Hypothalamus (tissue), 51 donors: ENCODE measurements around the gene SPTBN5.

Experiments used
- DNase-seq, 51 donors: peaks; one replicate each; lab custom pipeline; 2025; lab: John Stamatoyannopoulos, UW

Gene SPTBN5

DNA sequence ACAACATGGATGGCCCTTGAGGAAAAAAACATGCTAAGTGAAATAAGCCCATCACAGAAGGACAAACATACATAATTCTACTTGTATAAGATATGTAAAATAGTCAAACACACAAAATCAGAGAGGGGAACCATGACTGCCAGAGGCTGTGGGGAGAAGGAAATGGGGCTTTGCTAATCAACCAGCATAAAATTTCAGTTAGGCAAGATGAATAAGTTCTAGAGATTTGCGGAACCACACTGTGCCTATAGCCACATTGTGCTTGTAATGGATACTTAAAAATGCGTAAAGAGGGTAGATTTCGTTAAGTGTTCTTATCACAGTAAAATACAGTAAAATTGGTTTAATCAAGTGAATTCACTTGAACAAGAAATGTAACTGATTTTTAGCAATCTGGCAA, 33.7 kb upstream of the SPTBN5 start:
- DNase-seq, result no peak

DNA sequence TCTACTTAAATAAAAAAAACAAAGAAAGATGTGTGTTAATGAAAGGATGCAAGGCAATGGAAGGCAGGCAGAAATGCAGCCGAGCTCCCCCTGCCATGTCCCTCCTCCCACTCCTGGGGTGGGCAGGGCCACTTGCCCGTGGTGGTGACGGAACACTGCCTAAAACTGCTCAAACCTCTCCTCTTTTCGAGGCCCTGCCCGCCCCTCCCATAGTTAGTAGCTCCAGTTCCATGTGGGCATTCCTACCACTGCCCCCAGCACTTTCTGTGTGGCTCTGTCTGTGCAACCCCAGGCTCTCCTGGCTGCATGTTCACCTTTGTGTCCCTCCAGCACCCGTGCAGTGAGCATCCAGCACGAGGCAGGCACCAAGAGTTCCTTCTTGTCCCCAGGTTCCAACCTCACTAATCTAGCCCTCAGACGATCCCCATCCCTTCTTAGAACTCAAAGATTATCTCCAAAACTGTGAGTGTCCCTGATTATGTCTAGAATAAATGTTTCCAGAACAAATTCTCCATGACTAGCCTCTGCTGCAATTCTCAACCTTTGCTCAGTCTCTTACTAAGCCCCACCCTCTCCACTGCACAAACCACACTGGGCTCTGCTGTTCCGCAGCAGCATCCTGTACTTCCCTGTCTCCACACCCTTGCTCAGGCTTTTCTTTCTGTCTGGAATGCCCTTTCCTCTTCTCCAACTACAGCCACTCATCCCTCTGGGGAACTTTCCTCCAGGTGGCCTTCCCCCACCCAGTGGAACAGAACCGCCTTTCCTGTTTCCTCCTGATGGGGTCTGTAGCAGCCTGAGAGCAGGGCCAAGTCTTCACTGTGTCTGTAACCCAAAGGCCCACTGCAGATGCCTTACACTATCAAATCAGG, 32.6 kb upstream of the SPTBN5 start:
- no peak for DNase-seq

DNA sequence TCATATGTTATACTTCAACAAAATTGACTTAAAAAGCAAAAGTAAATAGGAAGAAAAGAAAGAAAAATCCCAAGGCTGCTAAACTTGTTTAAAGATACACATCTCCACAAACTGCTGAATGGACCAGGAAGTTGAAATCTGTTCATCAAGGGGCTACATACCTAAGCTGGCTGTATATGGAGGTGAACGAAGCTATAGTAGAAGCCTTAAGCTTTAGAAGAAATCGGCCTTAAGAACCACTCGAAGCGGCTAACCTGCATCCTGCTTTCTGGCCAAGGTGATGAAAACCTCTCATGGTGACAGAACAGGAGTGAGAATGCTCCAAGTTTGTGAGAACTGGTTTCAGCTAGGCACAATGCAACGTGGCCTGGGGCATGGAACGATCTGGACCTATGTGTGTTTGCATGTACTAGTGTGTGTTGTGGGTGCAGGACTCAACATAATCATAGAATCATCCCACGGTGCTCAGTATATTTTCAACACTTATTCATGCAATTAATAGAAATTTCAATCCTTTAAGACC, 31.3 kb upstream of the SPTBN5 start:
- no peak for DNase-seq

DNA sequence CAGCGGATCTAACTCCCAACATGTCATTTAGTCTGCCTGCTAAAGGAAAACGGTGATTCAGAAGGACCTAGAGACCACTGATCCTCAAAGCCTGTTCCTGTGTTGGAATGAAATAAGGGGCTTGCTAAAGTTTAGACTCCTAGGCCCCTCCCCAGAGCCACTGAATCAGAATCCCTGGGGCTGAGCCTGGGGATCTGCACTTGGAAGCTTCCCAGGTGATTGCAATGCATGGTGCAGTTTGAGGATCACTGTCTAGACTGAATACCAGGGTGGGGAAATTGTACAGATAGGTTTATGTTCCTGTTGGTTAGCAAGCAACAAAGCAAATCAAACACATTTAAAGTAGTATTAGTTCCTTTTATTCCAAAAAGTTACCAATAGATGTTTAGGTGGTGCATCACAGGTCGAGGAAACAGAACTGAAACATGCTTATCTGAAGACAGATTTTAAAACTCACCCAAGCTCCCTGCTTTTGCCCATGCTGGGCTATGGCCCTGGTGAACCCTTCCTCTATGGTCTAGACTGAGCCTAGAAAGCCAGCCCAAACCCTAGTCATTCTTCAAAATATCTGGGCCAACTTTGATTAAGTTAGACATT, 29.6 kb upstream of the SPTBN5 start:
- DNase-seq, result no peak

DNA sequence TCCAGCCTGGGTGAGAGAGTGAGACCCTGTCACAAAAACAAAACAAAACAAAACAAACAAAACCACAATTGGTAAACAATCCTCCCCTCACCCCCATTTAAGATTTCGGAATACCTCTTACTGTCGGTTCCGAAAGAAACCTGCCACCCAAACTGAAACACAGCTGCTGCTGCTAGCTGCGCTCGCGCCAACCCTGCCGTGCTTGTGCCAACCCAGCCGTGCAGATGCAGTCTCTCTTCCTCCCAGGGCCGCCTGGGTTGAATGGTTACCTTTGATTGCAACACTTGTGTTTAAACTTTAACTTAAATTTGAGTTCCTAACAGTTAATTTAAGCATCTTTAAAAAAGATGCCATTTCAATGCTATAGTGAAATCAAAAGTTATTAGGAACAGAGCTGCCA, 28.5 kb upstream of the SPTBN5 start:
- no peak for DNase-seq

DNA sequence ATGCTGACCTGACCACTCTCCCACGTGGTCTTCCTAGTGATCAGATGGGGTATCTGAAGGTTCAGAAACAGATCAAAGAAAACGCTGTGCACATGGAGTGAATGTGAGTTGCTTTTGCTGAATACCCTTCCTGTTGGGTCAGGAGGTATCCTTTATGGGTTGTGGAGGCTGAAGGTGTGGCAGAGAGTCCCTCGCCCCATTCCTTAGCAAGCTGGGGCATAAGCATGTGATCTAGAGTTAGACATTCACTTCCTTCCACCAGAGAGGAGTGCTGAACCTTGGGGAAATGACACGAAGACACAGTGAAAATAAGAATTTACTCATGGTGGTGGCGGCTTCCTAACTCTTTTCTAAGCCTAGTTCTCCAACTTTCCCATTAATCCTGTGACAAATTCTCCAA, 27.8 kb upstream of the SPTBN5 start:
- DNase-seq, result no peak

DNA sequence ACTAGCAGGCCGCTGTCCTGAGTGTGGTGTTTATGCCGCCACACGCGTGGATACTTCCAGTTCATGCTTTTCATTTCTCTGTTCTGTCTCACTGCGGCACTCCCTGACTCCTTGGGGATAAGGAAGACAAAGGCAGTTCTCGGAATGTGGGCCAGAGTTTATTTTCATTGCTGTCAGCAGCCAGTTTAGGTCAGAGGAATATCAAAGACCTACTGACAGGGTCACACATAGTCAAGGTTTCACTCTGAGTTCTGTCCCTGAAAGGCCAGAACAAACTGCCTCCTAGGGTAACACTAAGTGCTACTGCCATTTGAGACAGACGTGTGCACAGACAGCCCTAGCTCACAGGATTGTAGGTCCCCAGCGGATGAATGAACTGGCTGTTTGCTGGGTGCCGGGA, 27.3 kb upstream of the SPTBN5 start:
- DNase-seq, result no peak

DNA sequence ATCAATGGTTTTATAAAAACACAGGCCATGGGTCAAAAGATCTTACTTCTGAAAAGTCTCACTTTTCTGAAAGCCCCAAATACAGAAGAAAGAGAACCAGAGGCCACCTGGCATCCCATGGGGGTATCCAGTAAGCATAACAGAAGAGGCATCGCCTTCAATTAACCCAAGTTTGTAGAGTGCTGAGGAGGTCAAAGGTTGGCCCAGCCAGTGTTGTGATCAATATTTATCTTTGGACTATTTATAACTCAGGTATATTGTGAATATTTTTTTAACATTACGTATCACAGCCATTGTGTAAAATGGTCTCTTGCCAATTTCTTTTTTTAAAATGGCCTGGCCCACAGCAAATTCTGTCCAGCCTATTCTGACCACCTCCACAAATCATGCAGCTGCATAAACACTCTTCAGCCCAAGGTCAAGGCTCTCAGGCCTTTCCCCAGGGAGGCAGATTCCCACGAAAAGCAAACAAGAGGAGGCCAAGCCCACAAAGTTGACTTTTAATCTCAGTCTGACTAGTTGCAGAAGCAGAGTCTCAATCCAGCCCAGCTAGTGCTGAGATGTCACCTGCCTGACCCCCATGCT, 26.2 kb upstream of the SPTBN5 start:
- no peak for DNase-seq

DNA sequence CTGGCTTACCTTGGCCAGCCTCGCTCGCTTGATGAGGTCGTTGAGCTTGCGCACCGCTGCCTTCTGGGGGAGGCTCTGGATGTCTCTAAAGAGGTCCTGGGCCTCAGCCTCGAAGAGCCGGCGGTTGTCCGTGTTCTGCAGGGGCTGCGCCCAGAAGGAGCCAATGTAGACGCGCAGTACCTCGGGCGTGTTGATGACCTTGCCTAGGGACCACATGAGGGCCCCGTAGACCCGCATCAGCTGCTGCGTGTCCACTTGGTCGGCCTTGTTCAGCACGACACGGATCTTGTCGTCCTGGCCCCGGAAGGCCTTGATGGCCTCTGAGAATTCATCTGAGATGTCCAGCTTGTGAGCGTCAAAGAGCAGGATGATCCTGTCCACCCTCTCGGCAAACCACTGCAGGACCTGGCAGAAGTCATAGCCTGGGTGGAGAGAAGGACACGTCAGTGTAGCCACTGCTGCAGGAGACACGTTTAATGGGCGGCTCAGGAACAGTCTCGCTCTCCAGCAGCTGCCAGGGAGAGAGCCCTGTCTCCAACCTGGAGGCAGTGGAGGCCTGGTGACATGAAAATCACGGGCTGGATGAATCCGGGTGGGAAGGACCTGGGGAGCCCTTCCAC, 25.5 kb upstream of the SPTBN5 start:
- DNase-seq, result no peak

DNA sequence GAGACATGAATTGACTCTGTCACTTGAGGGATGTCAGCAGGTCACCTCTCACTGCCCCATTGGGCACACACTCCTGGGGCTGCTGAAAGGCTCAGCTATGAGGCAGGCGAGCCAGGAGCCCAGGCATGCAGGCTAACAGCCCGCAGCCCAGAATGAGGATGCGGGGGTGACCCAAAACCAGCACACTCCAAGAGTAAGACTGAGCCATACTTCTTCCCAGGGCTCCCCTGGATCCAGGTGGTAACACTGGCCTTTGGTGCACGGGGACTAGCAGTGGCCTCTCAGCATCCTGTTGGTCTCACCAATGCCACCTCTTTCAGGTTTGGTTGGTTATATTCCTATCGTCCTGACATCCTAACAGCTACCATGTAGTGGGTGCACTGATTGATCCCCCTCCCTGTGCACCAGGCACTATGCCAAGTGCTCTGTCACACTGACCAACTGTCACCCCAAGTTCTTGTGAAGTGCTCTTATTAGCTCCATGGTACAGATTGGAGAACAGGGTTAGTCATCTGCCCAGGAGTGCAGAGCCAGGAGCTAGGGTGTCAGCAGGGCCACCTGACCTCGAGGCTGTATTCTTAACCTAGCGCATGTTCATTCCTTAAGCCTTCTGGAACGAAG, 24.8 kb upstream of the SPTBN5 start:
- DNase-seq, result no peak

DNA sequence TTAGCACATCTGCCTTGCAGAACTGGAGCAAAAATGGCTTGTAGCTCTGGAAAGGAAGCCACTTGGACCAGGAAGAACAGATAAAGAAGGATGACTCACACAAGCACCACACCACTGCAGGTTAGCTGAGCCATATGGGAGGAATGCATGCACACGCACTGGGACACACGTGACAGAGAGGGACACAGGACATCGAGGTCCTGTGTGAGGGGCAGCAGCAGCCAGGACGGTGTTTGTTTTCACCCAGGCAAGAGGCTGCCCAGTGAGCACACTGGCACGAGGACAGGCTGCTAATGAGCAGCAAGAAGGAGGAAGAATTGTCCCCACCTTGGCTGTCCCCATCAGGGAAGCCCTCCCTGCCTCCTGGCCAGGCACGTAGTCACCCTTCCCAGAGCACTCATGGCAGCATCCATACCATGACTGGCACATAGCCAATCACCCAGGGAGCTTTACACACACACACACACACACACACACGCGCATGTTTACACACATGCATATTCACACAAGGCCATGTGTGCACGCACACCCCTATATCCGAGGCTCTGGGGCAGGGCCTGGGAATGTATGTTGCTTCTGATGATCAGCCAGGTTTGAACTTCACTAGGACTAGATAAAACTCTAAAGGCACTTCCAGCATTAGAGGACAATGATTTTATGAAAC, 24.0 kb upstream of the SPTBN5 start:
- peak in 1 of 51 donors; percentile 7 for DNase-seq

DNA sequence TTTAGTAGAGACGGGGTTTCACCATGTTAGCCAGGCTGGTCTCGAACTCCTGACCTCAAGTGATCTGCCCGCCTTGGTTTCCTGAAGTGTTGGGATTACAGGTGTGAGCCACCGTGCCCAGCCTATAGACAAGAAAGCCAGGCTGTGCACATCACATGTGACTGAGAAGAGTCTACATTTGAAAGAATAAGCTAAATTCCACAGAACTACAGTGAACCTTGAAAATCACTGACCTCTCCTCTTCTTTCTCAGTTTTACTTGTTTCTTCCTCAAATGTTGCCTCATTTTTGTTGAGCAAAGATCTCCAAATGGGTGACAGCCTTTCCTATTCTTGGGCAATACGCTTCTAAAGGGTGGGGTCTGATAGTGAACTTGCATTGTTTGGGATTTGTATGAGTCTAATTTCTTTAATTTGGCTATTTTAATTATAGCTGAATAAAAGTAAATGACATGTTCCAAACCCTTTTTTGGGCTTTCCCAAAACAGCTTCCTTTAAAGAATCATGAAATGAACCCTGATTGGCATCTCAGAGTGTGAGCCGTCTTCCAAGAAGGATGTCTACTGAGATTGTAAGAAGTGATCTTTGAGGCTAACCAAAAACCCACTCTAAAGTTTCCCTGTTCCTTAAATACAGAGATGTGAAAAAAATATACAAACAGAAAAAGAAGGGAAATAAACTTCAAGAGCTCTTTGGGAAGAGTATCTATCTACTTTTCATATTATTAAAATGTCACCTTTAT, 21.6 kb upstream of the SPTBN5 start:
- no peak for DNase-seq

DNA sequence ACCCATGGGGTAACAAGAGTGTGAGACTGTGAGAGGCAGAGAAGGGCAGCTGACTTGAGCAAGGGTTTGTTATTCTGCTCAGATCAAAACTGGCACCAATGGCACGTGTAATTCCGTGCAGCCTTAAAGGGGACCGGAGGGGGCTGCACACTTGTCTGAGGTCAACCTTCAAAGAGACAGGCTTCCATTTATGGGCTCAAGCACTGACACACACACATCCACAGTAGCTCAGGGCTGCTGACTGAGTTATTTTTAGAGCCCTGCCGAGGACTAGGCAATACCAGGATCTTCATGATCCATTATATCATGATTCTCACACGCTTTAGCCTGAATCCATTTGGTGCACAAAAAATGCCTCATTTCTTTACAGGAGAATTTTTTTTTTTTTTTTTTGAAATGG, 20.6 kb upstream of the SPTBN5 start:
- no peak for DNase-seq

DNA sequence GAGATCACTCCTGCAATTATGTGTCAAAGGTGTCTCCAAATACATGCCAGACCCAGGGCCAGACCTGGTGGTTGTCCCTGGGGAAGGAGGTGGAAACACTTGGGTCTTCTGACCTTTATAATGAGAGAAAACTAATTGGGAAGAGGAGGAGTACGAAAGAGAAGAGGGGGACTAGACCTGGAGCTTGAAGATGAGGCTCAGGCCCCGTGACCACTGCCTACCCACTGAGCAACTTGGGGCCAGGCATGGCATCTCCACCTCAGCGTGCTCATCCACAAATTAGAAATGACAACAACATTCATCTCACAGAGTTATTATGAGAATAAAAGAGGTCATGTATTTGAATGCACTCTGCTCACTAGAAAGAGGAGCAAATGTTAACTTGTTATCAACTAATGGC, 19.4 kb upstream of the SPTBN5 start:
- DNase-seq, result no peak

DNA sequence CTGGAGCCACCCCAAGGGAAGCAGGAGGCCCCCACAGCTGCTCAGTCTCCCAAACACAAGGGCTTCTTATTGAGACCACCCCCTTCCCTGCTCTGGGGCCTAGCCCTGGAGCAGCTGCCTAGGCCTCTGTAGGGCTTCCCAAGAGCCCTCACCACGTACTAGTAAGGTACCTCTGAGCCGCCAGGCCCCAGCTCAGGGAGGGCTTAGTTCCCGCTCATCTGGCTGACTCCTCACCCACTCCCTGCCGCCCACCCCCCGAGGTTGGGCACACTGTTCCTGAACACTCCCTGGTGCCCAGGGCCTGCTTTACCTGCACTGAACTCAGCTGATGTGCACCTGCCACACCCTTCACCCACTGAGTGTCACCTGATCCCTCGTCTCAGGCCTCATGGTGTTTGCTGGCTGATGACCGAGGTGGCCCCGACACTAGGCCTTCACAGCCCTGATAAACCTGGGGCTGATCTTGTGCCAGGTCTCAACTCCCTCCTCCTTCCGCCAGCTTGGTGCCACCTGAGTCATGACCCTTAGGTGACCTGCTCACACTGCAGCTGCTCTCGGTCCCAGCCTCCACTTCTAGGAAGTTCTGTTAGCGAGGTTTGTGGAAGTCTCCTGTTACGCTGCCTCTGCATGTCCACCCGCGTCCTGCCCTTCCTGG, 18.0 kb upstream of the SPTBN5 start:
- DNase-seq, result no peak

DNA sequence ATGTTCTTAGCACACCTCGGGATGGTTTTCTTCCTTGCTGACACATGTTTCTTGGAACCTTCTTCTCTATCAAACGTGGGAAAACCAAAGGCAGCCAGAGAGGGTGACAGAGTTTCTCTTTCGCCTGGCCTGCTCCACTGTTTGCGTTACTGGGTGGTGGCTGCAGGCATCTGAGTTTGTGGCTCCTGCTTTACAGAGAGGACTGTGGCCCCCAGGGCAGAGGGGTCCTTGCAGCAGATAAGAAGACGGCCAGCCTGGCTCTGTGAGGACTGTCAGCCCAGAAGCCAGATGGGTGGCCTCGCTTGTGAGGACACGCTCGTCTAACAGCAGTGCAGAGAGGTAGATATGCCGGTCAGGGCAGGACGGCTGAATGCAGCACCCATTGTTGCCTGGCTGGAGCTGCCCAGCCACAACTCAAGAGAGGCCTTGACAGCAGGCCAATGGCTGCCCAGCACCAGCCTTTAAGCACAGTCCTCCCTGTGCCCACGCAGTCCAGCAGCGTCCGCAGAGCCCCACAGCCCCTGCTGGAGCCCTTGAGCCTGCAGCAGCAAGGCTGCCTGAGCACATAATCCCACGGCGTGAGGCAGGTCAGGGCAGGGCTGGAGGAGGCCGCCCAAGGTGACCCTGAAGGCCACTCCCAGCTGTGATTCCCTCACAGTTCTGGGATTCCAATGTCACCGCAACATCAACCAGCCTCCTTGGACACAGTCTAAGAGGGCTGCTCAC, 15.0 kb upstream of the SPTBN5 start:
- no peak for DNase-seq

DNA sequence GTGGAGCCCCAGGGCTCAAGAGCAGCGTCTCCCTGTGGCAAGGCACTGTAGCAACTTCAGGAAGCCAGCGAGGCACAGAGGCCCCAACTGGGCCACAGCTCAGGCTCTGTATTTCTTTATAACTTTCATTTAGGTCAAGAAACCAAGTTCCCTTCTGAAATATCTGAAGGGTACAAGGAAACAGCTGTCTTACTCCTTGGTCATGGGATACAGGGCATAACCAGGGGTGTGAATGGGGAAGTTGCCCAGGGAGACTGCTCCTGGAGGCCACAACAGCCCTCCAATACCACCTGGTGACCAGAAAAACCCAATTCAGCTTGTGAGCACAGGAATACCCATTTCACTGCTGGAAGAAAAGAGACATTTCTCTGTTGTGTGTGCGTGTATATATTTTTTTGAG, 13.3 kb upstream of the SPTBN5 start:
- no peak for DNase-seq

DNA sequence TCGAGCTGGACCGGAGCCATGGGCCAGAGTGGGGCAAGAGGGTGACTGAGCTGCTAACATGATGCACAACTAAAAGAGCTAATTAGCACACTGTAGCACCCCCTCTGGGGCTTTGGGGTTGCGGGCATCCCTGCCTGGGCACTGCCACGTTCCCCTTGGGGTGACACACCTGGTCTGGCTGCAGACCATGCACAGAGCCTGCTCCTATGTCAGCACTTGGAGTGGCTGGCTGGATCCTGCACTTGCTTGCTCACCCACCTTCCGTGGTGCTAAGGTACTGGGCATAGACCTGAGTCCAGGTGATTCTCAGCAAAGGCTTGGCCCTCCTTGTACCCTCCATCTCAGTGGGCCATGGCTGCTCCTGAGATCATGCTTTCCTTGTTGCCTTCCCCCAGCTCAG, 12.8 kb upstream of the SPTBN5 start:
- no peak for DNase-seq
